IPS DF 4.7 (cell line): ENCODE data around the gene CYBA.

ENCODE experiments used
- DNase-seq: peaks from one replicate; pipeline ENCODE4 v3.0.0-alpha.2; 2013; ENCODE audit warnings: low spot score; ENCODE audit errors: extremely low read depth

CYBA gene

DNA sequence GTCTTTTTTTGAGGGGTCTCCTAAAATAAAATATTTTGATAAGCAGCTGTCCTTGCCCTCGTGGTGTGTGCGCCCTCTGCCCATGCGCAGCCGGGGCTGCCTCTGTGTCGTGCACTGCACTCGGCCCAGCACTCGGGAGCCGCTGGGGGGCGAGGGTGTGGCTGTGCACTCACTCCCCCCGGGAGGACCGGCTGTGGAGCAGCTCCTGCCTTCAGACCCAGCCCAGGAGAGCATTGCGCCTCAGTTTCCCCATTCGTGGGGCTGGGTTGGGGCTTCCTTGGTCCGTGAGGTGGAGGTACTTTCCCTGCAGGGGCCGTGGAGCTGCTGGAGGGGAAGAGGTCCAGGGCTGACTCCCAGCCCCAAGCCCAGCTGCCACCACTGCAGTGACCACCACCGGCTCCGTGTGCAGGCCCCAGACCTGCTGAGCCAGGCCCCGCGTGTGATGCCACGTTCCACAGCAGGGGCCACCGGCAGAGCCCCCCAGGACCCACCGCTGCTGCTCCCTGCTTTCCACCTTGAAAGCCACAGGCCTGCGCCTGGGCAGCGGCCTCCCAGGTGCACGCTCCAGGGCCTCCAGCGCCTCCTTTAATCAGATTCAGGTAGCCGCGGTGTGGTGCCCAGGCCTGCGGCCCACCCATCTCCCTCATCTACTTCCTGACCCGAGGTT lies 18.8 kb downstream of the CYBA start:
- no peak for DNase-seq

DNA sequence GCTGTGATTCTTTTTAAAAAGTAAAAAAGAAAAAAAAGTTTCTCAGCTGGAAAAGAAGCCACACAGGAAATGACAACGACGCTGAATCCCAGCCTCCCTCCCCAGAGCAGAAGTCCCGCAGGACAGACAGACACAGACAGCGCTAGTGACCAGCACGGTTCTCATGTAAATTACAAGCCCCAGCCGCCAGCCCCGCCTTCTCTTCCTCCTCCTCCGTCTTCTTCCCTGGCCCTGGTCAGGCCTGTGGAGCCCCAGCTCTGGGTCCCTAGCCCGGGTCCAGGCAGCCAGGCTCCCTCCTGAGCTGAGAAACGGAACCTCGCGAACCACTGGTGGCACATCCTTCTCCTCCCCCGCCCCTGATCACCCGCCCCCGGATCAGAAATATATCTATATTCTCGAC lies 19.5 kb downstream of the CYBA start:
- DNase-seq = no peak

DNA sequence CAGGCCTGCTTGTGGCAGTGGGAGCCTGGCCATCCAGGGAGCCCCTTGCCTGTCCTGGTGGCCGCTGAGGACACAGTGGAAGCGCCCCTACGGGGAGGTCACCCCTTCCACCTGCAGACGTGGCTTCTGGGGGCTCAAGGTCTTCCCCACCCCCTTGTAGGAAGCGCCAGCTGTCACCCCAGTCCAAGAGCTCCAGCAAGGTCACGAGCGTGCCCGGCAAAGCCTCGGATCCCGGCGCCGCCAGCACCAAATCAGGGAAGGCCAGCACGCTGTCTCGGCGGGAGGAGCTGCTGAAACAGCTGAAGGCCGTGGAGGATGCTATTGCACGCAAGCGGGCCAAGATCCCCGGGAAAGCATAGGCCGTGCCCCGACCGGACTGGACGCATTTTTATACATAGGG lies 19.9 kb downstream of the CYBA start:
- no peak for DNase-seq

DNA sequence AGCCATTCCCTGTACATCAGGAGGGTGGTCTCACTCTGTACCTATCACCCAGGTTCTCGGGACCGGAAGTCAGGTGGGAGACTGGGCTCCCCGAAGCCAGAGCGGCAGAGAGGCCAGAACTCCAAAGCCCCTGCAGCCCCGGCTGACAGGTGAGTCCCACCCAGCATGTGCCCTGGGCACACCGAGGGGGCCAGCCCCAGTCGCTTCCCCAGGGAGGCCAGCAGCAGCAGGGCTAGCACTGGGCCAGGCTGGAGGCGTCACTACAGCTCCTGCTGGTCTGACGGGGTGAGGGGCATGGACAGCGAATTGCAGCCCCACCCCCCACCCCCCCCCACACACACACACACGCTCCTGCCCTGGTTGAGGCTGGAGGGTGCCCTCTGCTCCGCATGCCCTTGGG lies 20.4 kb downstream of the CYBA start:
- DNase-seq = no peak

DNA sequence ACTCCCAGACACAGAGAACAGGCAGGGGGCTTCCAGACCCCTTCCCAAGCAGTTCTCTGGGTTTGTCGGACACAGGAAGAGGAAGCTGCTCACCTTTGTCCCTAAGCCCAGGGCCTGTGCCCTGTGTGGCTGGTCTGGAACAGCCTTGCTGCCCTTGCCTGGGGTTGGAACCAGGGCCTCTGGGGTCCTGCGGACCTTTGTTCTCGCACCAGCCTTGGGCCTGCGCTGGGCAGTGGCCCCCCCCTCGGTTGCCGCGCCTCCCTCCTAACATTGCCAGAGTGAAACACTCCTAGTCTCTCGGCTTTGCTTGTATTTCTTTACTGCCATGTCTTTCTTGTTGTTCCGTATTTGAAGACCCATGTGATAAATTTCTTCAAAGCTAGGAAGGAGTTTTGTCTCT lies 21.0 kb downstream of the CYBA start:
- no peak for DNase-seq

DNA sequence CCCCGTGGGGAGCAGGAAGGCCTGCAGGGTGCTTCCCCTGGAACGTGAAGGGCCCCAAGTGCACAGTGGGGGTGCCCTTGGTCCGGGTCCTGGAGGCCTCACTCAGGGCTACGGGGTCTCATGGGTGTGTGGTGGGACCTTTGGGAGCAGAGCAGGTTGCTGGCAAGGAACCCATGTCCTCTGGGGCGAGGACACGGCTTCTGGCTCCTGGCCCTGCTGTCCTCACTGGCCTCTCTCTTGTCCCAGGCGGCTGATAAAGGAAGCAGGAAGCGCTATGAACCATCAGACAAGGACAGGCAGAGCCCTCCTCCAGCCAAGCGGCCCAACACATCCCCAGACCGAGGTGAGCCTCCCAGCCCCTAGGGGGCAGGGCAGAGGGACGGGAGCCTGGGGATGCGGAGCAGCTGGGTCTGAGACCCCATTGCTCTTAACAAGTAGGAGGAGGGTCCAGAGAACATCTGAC lies 22.3 kb downstream of the CYBA start:
- DNase-seq = no peak

DNA sequence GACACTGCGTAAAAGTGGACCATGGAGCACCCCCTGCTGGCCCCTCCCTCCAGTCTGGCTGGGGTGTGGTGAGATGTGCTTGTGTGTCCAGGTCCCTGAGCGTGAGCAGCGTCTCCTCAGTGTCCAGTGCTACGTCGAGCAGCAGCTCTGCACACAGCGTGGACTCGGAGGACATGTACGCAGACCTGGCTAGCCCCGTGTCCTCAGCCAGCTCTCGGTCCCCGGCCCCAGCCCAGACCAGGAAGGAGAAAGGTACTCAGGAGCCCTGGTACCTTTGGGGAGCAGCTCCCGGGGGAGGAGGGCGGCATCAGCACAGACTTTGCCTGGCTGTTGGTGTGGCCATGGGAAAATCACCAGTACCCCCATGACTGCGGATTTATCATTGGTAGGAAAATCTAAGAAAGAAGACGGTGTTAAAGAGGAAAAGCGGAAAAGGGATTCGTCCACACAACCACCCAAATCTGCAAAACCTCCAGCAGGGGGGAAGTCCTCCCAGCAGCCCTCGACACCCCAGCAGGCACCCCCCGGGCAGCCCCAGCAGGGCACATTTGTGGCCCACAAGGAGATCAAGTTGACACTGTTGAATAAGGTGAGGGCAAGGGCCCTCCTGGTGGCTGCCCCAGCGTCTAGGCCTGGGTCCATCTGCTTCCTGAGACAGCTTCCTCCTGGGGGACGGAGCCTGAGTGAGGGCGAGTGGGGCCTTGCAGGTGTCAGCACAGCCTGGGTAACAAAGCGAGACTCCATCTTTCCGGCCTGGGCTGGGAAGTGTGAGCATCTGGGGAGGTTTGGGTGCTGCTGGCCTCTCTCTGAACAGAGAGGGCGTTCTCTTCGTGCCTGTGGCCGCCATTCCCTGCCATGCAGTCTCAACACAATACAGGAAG lies 23.1 kb downstream of the CYBA start:
- no peak for DNase-seq

DNA sequence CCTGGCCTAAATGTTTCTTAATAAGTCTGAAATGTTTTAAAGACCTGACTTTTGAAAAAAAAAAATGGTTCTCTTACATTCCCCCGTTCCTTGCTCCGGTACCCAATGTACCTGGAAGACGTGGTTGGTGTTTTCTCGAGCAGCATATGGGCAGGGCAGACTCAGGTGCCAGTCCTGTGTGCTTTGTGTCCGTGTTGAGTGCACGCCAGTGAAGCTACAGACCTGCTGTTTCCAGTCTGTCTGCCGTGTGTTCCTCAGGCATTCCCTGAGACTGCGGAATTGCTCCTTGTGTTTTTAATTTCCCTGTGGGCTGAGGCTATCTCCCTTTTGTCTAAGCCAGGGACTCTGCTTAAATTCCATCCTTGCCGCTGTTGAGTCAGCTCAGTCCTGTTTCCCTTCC lies 24.2 kb downstream of the CYBA start:
- no peak for DNase-seq

DNA sequence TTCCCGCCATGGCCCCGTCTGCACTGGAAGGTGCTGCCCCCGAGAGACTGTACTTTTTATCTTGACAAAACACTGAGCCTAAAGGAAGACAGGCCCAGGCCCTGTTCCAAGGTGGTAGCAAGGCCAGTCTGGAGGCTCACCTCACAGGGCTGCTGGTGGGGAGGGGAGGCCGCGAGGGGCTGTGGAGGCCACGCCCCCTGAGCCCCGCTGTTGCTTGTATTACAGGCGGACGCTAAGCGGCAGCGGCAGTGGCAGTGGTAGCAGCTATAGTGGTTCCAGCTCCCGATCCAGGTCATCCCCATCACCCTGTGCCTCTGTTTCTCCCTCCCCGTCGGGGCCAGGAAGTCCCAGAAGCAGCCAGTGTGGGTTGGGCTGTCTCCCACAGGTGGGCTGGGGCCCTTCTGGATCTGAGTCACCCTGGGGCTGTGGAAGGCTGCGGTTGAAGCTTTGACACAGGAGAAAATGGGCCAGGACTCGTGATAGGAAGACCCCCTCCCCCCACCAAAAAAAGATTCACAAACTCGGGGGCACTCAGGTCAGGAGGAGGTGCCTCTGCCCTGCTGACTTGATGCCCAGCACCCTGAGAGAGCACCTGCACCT lies 25.8 kb downstream of the CYBA start:
- no peak for DNase-seq

DNA sequence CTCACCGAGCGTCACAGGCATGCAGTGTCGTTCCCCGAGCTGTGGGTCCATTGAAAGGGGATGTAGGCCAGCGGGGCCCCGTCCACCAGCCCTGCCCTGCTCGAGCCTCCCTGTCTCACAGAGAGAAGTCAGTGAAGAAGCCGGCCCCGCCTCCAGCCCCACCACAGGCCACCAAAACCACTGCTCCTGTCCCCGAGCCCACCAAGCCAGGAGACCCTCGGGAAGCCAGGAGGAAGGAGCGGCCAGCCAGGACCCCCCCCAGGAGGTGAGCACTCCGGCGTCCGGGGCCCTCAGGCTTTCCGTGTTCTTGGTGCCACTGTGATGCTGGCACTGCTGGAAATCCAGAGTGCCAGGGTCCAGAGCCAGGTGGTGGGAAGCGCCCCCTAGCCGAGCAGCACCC lies 26.4 kb downstream of the CYBA start:
- no peak for DNase-seq

DNA sequence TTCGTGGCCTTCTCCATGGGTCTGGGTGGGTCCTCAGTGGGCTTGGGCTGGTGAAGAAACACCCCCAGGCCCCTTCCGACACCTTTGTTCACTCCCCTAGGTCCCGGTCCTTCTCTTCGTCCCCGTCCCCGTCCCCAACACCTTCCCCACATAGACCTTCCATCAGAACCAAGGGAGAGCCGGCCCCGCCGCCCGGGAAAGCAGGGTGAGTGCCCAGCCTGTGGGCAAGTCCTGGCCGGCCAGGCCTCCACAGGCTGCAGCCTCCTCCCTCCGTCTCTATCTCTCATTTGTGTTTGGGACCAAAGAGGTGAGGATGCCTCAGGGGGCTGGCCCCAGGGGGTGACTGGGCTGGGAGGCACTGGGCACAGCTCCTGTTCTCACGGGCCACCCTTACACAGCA lies 27.0 kb downstream of the CYBA start:
- no peak for DNase-seq

DNA sequence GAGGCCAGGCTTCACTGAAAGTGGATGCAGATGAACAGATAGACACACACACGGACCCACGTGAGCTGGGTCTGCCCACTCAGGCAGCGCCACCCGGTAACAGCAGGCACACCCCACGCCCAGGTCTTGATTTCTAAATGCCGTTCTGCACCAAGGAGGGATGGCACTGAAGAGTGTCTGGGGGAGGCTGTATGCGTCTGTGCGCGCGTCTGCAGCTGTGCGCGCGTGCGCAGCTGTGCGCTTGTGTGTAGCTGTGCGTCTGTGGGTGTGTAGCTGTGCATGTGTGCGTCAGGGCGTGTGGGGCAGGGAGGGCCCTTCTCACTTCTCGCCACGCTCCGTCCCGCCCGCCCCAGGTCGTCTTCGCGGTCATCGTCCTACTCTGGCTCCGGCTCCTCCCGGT lies 28.0 kb downstream of the CYBA start:
- no peak for DNase-seq

DNA sequence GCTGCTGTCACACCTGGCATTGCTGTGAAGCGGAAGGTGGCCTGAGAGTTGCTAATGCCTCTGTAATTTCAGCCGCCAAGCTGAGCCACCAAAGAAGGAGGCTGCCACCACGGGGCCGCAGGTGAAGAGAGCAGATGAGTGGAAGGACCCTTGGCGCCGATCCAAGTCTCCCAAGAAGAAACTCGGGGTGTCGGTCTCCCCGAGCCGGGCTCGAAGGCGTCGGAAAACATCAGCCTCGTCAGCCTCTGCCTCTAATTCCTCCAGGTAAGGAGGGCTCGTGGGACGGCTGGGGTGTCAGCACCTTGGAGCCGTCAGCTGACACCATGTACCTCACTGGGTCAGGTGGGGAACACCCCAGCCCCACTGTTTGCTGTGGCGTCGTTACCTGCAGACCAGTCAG lies 28.7 kb downstream of the CYBA start:
- DNase-seq = no peak

DNA sequence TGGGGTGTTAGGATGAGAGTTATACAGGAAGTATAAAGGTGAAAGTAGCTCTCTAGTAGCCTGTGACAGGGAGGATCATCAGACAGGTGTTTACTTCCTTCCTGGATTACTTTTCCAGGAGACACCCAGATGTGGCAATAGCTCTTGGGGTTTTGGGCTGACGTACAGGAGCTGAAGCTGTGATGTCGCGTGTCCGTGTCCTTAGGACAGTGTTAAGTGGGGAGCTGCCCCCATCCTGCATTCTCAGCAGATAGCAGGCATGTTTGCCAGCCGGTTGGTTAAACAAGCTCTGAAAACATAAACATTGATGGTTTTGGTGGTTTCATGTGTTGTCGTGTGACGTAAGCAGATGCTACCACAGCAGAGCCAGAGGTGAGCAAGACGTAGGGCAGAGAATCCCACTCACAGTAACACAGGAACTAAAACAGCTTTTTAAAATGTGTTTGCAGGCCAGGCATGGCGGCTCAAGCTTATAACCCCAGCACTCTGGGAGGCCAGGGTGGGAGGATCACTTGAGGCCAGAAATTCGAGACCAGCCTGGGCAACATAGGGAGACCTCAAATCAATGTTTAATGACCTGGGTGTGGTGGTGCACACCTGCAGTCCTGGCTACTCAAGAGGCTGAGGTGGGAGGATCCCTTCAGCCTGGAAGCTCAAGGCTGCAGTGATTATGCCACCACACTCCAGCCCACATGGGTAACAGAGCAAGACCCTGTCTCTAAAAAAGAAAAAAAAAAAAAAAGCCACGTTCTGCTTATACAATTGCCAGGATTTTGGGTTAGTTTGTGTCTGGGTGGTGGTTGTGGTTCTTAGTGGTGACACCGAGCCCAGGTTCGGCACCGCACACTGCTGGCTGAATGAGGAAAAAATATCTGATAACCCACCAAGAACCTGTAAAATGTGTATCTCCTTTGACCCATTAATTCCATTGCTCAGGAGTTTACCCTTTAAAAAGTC lies 30.7 kb downstream of the CYBA start:
- DNase-seq = no peak

DNA sequence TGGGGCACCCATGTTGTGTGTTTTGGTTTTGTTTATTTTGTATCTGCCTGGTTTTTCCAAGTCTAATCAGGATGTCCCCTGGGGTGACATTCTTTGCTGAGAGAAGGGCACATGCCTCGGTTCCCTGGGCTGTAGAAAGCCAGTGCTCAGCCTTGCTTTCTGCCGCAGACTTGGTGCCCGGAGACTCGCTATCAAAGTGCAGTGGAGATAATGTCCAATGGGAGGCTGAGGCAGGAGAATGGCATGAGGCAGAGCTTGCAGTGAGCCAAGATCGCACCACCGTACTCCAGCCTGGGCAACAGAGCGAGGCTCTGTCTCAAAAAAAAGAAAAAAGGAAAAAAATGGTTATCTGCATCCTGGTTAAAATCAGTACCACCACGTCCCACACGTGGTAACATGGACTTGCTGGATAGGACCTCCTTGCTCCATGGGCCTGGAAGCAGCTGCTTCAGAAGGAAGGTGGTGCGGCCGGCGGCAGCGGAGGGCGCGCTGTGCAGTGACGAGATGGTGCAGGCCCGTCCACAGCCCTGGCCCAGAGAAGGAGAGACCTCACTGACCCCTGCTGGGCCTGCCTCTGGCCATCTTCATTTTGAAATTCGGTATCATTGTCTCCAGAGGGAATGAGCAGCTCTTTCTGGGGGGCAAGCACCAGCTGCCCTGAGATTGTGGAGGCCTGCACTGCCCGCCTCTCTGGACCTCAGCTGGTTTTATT lies 31.7 kb downstream of the CYBA start:
- no peak for DNase-seq

DNA sequence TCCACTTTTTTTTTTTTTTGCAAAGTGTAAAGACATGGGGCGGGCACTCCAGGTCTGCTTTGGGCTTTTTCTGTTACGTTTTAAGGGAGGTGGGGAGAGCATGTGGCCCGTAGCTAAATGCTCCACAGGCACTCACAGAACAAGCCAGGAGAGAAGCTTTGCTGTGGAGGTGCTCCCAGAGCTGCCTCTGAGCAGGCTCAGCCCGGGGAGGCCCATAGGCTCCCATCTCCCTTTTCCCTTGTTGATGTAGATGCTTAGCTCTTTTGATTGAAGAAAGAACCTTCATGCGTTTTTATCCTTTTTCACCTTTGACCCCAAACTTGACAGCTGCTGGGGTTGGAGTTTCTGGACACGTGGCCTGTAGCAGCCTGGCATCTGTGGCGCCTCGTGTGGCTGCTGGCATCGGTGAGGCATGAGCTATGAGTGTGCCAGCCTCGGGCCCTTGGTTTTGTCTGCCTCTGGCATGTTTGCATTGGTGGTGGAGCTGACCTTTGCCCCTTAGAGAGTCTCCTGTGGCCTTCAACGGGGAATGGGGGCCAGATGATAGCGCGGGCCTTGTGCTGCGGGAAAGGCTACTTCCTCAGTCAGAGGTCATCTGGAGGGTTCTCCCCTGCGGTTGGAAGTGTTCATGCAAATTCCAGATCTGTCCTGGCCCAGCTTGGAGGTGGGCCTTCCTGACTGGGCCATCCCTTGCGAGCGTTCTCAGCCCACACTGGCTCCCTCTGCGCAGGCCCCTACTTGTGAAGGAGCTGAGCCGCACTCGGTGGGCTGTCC lies 32.5 kb downstream of the CYBA start:
- no peak for DNase-seq

DNA sequence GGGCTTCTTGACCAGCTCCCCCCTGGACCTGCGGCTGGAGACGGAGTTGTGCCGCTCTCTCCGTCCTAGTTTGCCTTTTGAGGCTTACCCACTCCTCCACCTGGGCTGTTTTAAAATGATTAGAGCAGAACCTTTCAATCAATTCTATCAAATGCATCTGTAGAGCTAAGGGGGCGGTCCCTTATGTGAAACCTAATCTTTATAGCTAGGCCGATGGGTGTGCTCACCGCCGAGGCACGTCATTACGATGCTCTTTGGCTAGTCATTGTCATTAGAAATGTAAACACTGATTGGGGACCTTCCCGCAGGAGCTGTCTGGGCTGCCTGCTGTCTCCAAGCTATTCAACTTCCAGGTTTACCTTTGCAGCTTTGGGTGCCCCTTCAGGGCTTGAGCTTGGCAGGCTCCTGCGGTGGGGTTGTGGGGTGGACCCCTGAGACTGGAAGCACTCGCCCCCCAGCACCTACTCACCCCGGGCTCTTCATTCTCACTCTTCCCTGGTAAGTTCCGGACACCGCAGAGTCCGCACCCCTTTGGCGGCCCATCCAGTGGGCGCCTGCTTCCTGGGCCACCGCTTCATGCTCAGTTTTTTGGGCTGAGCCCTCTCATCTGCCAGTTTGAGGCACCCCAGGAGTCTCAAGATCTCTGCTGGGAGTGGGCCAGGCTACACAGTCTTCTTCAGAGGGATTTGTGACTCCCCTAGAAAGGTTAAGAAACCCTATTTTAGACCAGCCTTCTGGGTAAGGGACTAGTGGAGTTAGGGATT lies 33.4 kb downstream of the CYBA start:
- DNase-seq = no peak

DNA sequence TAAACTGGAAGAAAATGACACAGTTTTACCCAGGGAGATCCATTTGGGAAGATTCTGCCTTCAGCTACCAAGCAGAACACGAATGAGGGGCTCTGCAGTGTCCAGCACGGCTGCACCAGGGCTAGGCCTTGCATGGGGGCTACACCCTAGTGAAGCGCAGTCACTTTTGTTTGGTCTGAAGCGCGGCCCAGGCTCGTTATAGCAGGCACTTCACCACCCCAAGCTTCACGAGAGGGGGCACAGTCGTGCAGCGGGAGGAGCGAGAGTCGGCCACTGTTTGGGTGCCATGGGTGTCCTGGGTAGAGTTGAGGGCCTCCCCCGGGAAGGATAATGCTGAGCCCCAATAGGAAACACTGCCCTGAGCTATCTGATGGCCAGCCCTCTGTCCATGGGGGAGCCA lies 34.1 kb downstream of the CYBA start:
- no peak for DNase-seq

DNA sequence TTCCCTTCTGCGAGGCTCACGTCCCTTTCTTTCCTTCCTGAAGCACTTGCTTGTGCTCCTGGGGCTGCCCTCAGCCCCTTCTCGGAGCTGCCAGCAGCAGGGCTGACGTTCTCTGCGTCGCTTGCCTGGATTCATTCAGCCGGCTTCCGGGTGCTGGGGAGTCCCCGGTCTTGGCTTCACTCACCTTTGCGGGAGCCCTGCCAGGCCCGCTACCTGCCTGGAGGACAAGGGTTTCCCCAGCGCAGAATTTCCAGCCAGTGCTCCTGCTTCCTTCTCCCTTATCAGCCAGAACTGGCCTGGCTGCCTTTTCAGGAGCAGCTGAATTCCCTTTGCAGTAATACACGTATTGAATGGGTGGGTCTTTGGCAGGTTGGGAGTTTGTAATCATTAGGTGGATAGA lies 34.5 kb downstream of the CYBA start:
- DNase-seq = no peak
